ENCODE results near the gene KLHDC2.
"Not testable (repeated sequence)": the region's sequence is repeated elsewhere in the genome, so short reads cannot be mapped to it uniquely, and the experiment has no call there.

DNA sequence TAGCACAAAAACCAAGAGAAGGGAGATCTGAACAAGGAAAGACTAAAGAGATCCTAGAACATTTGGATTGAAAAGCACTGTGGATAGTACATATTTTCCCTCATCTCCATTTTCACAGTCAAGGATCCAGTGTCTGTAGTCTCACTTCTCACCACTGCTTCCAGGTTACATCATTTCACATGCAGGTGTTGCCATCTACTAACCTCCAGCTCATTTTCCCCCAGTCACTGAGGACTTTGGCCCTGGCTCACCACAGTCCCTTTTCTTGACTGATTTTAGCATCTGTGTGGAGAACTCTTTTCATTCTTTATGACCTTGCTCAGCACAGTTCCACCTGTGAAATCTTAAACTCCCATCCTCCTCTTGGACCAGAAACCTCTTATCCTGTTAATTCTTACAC is 21.5 kb upstream of the KLHDC2 start:
- TF ChIP-seq, protein P1, sequence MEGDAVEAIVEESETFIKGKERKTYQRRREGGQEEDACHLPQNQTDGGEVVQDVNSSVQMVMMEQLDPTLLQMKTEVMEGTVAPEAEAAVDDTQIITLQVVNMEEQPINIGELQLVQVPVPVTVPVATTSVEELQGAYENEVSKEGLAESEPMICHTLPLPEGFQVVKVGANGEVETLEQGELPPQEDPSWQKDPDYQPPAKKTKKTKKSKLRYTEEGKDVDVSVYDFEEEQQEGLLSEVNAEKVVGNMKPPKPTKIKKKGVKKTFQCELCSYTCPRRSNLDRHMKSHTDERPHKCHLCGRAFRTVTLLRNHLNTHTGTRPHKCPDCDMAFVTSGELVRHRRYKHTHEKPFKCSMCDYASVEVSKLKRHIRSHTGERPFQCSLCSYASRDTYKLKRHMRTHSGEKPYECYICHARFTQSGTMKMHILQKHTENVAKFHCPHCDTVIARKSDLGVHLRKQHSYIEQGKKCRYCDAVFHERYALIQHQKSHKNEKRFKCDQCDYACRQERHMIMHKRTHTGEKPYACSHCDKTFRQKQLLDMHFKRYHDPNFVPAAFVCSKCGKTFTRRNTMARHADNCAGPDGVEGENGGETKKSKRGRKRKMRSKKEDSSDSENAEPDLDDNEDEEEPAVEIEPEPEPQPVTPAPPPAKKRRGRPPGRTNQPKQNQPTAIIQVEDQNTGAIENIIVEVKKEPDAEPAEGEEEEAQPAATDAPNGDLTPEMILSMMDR (IDR thresholded peaks at IDR 0.05; ENCODE audit: low read depth, low read length, poor library complexity, severe bottlenecking): not testable (repeated sequence)
- TF ChIP-seq EZH2phosphoT487 (IDR thresholded peaks at IDR 0.05; ENCODE audit: borderline replicate concordance, low read length): not testable (repeated sequence)

Data from DOHH2 (cell line).